ENCODE results near the gene FAM227A. TPM values are rescaled to one million over a fixed set of nuclear protein-coding genes. Genes with fewer than 3 reads are reported as not detected.
"Not testable (repeated sequence)": the region's sequence is repeated elsewhere in the genome, so short reads cannot be mapped to it uniquely, and the experiment has no call there.

FAM227A gene
- total RNA-seq, 2 donors from 2014 or later = 0.37 to 1.2 TPM

GRCh38 chr22:38599466-38599865 is 56.7 kb downstream of the FAM227A start:
- no peaks in the 10 kb centered on the region for H3K9me3 Mint-ChIP-seq
- no peak overlapping the region for H3K27ac Mint-ChIP-seq

GRCh38 chr22:38582923-38583322 is 73.3 kb downstream of the FAM227A start:
- peak overlapping the region in 1 of 2 donors; percentile 15 for H3K27ac Mint-ChIP-seq
- not testable (repeated sequence) for DNase-seq (ENCODE audit: low spot score in 2 of 2); H3K9me3 Mint-ChIP-seq; H3K36me3 Mint-ChIP-seq; ATAC-seq

More at GRCh38 chr22:38599466-38599865, 56.7 kb downstream of the FAM227A start:
- DNase-seq (ENCODE audit: low spot score in 2 of 2) (peak in 1 of 2 donors; percentile 4), ATAC-seq (no peak)
- no peaks in the 10 kb centered on the region for H3K36me3 Mint-ChIP-seq

GRCh38 chr22:38578505-38578904 is 77.7 kb downstream of the FAM227A start:
- Mint-ChIP-seq H3K27ac (no peak overlapping the region), H3K36me3 (no peaks in the 10 kb centered on the region), H3K9me3 (no peaks in the 10 kb centered on the region)
- DNase-seq (ENCODE audit: low spot score in 2 of 2) = no peak
- ATAC-seq = no peak

GRCh38 chr22:38572065-38572464 is 84.1 kb downstream of the FAM227A start:
- peak in 1 of 2 donors; percentile 43 for DNase-seq (ENCODE audit: low spot score in 2 of 2)
- Mint-ChIP-seq H3K27ac (no peak overlapping the region), H3K9me3 (no peaks in the 10 kb centered on the region), H3K36me3 (peaks cover 5 to 13% of the 10 kb centered on the region in 2 donors)
- no peak for ATAC-seq

- DNase-seq (ENCODE audit: low spot score in 2 of 2) = peak; percentile 30 to 59
- Mint-ChIP-seq H3K36me3 (peaks cover 5 to 19% of the 10 kb centered on the region in 2 donors), H3K9me3 (no peaks in the 10 kb centered on the region), H3K27ac (peak overlapping the region; percentile 96 to 97)
- peak in 1 of 2 donors; percentile 32 for ATAC-seq
Measured at GRCh38 chr22:38570779-38571364, 85.3 kb downstream of the FAM227A start.

- peak within 1 kb of the TSS; percentile 96 to 99 for H3K27ac Mint-ChIP-seq
- peaks cover 5 to 19% of the 10 kb centered on the region in 2 donors for H3K36me3 Mint-ChIP-seq
- ATAC-seq (peak; percentile 88 to 94), DNase-seq (ENCODE audit: low spot score in 2 of 2) (peak; percentile 91 to 94)
- no peaks in the 10 kb centered on the region for H3K9me3 Mint-ChIP-seq
Measured at GRCh38 chr22:38569972-38570778, 86.0 kb downstream of the FAM227A start, which contains the start of gene DMC1. TSS of gene DMC1 (minus strand) at chr22:38570183. CDS start at chr22:38568256, 1,927 bp downstream.

- ATAC-seq (peak in 1 of 2 donors; percentile 10), DNase-seq (ENCODE audit: low spot score in 2 of 2) (peak in 1 of 2 donors; percentile 31)
- Mint-ChIP-seq H3K9me3 (no peaks in the 10 kb centered on the region), H3K36me3 (peaks cover 5 to 19% of the 10 kb centered on the region in 2 donors), H3K27ac (peak overlapping the region; percentile 96 to 99)
Measured at GRCh38 chr22:38569181-38569971, 86.8 kb downstream of the FAM227A start.

GRCh38 chr22:38567531-38568285 is 88.5 kb downstream of the FAM227A start:
- no peak for DNase-seq (ENCODE audit: low spot score in 2 of 2)
- Mint-ChIP-seq H3K36me3 (peaks cover 5 to 19% of the 10 kb centered on the region in 2 donors), H3K27ac (no peak overlapping the region), H3K9me3 (no peaks in the 10 kb centered on the region)
- ATAC-seq = no peak

GRCh38 chr22:38566726-38567504 is 89.3 kb downstream of the FAM227A start:
- Mint-ChIP-seq H3K9me3 (no peaks in the 10 kb centered on the region), H3K36me3 (peaks cover 5 to 19% of the 10 kb centered on the region in 2 donors), H3K27ac (no peak overlapping the region)
- ATAC-seq (no peak), DNase-seq (ENCODE audit: low spot score in 2 of 2) (no peak)

GRCh38 chr22:38565441-38565840 is 90.8 kb downstream of the FAM227A start:
- no peaks in the 10 kb centered on the region for H3K9me3 Mint-ChIP-seq

GRCh38 chr22:38564669-38565068 is 91.5 kb downstream of the FAM227A start:
- H3K9me3 Mint-ChIP-seq = no peaks in the 10 kb centered on the region
- peaks cover 2 to 15% of the 10 kb centered on the region in 2 donors for H3K36me3 Mint-ChIP-seq
- H3K27ac Mint-ChIP-seq = no peak overlapping the region
- DNase-seq (ENCODE audit: low spot score in 2 of 2) (no peak), ATAC-seq (no peak)

More at GRCh38 chr22:38565441-38565840, 90.8 kb downstream of the FAM227A start:
- H3K27ac Mint-ChIP-seq = no peak overlapping the region
- ATAC-seq (no peak), DNase-seq (ENCODE audit: low spot score in 2 of 2) (no peak)
- H3K36me3 Mint-ChIP-seq = peaks cover 5 to 19% of the 10 kb centered on the region in 2 donors

GRCh38 chr22:38554281-38554680 is 101.9 kb downstream of the FAM227A start:
- ATAC-seq (no peak), DNase-seq (ENCODE audit: low spot score in 2 of 2) (no peak)
- Mint-ChIP-seq H3K36me3 (no peaks in the 10 kb centered on the region), H3K27ac (no peak overlapping the region), H3K9me3 (no peaks in the 10 kb centered on the region)

- ATAC-seq = no peak
- peaks cover 3 to 8% of the 10 kb centered on the region in 2 donors for H3K36me3 Mint-ChIP-seq
- DNase-seq (ENCODE audit: low spot score in 2 of 2) = no peak
- H3K9me3 Mint-ChIP-seq = peaks cover 1 to 2% of the 10 kb centered on the region in 2 donors
- peak overlapping the region in 1 of 2 donors; percentile 35 for H3K27ac Mint-ChIP-seq
Measured at GRCh38 chr22:38549101-38549894, 106.9 kb downstream of the FAM227A start.

GRCh38 chr22:38540701-38541100 is 115.5 kb downstream of the FAM227A start:
- Mint-ChIP-seq H3K36me3 (peaks cover 11 to 37% of the 10 kb centered on the region in 2 donors), H3K27ac (no peak overlapping the region), H3K9me3 (peaks cover 9 to 10% of the 10 kb centered on the region in 2 donors)
- ATAC-seq = no peak
- no peak for DNase-seq (ENCODE audit: low spot score in 2 of 2)
